Caco-2 (cell line): ENCODE measurements around the gene MUC15. TPM values are rescaled to one million over a fixed set of nuclear protein-coding genes. Genes with fewer than 3 reads are reported as not detected.
"Not testable (repeated sequence)": the region's sequence is repeated elsewhere in the genome, so short reads cannot be mapped to it uniquely, and the experiment has no call there.

Source experiments
- BruUV-seq: library from RNA; stranded (reverse); fragments of 400-500 nt; replicated peaks from 2 replicates; lab custom pipeline; 2021; lab: Mats Ljungman, UMichigan
- CTCF ChIA-PET: fragments of 300-600 bp; sonication (Branson Sonifier 250); formaldehyde crosslinking; loops from one replicate; lab custom pipeline; 2022; ENCODE audit warnings: antibody characterized with exemption; lab: Charles Lee
- POLR2A ChIA-PET: fragments of 300-600 bp; sonication (Branson Sonifier 250); formaldehyde crosslinking; loops from one replicate; lab custom pipeline; 2022; ENCODE audit warnings: antibody characterized with exemption; lab: Charles Lee
- DNase-seq, 2 experiments: peaks; one replicate each; pipeline versions ENCODE4 v3.0.0 to v3.0.0-alpha.2; 2020 to 2022
- H3K27me3 ChIP-seq: replicated peaks from 2 replicates; pipeline ENCODE4 v1.6.0; 2011; ENCODE audit warnings: low read length; ENCODE audit not compliant: control insufficient read depth, insufficient read depth
- H3K36me3 ChIP-seq: 2 replicates; pipeline ENCODE4 v1.5.1; 2011; ENCODE audit warnings: low read length; ENCODE audit not compliant: control insufficient read depth, insufficient read depth
- H3K4me1 ChIP-seq: fragments of 250-450 bp; sonication (Bioruptor Pico); 2 replicates; pipeline ENCODE4 v1.5.1; 2020; ENCODE audit warnings: mild to moderate bottlenecking
- H3K4me3 ChIP-seq: 2 replicates; pipeline ENCODE4 v1.5.1; 2011; ENCODE audit warnings: low read depth, mild to moderate bottlenecking, control low read depth, low read length
- H3K9me3 ChIP-seq: fragments of 250-450 bp; sonication (Bioruptor Pico); 2 replicates; pipeline ENCODE4 v1.5.1; 2020; ENCODE audit warnings: mild to moderate bottlenecking, moderate library complexity
- H3K27ac Mint-ChIP-seq: one replicate; pipeline ENCODE4 v1.8.0; 2022; ENCODE audit warnings: mixed read lengths; ENCODE audit not compliant: unreplicated experiment
- H3K27me3 Mint-ChIP-seq: one replicate; pipeline ENCODE4 v1.8.0; 2022; ENCODE audit warnings: mixed read lengths; ENCODE audit not compliant: insufficient read depth, unreplicated experiment
- H3K36me3 Mint-ChIP-seq: one replicate; pipeline ENCODE4 v1.8.0; 2022; ENCODE audit warnings: mild to moderate bottlenecking, mixed read lengths; ENCODE audit not compliant: insufficient read depth, unreplicated experiment
- H3K4me1 Mint-ChIP-seq: one replicate; pipeline ENCODE4 v1.8.0; 2022; ENCODE audit warnings: low read depth, mixed read lengths; ENCODE audit not compliant: unreplicated experiment
- H3K4me3 Mint-ChIP-seq: one replicate; pipeline ENCODE4 v1.8.0; 2022; ENCODE audit warnings: mild to moderate bottlenecking, moderate library complexity, mixed read lengths; ENCODE audit not compliant: unreplicated experiment
- H3K9me3 Mint-ChIP-seq: one replicate; pipeline ENCODE4 v1.8.0; 2022; ENCODE audit warnings: mixed read lengths; ENCODE audit not compliant: unreplicated experiment
- CTCF ChIP-seq, 2 experiments: fragments of 200-600 bp in 1 of 2; IDR thresholded peaks; 1 replicate in 1 of 2; 2 replicates in 1 of 2; pipeline versions ENCODE4 v1.5.1 to v1.8.0; 2011 to 2022; ENCODE audit warnings: antibody characterized with exemption in 1 of 2, control low read depth in 1 of 2, inconsistent platforms in 1 of 2, low read depth in 1 of 2, low read length in 1 of 2, mild to moderate bottlenecking in 1 of 2, moderate library complexity in 1 of 2; ENCODE audit not compliant: insufficient read depth in 1 of 2, severe bottlenecking in 1 of 2, unreplicated experiment in 1 of 2
- intact Hi-C: fragments of 100-400 bp; cut with micrococcal nuclease; formaldehyde crosslinking; loops from one replicate; pipeline ENCODE4 v1.10.0; 2022; ENCODE audit not compliant: unreplicated experiment
- total RNA-seq: library from RNA; stranded (reverse); gene quantifications from 2 replicates; pipeline ENCODE4 v1.2.3, GENCODE V29; 2022

The MUC15 gene
- total RNA-seq, 1 experiment from 2014 or later: 0.70 TPM

- no peaks in the 10 kb centered on the region for H3K36me3 Mint-ChIP-seq
- H3K27me3 Mint-ChIP-seq: peaks cover 9% of the 10 kb centered on the region
- no peak overlapping the region for H3K27ac Mint-ChIP-seq
- Histone ChIP-seq H3K4me1 (no peaks in the 10 kb centered on the region), H3K4me3 (no peak overlapping the region), H3K36me3 (no peaks in the 10 kb centered on the region), H3K27me3 (no peaks in the 10 kb centered on the region), H3K9me3 (0 out of 2 replicates have a peak, but pooled peaks cover 2% of the 10 kb centered on the region)
- no peak for DNase-seq
- no peaks in the 10 kb centered on the region for H3K4me1 Mint-ChIP-seq
- peaks cover 10% of the 10 kb centered on the region for H3K9me3 Mint-ChIP-seq
- TF ChIP-seq CTCF (IDR thresholded peaks at IDR 0.05; ENCODE audit: insufficient read depth in 1 of 2, low read depth in 1 of 2, low read length in 1 of 2, severe bottlenecking in 1 of 2, unreplicated experiment in 1 of 2): no peak
- POLR2A ChIA-PET: no interaction called here
- CTCF ChIA-PET: no interaction called here
- BruUV-seq: no TSS peak
- no peak overlapping the region for H3K4me3 Mint-ChIP-seq
- intact Hi-C loops: no loop called here
Measured at GRCh38 chr11:26597899-26598298, 25.8 kb upstream of the MUC15 start.

GRCh38 chr11:26597049-26597689, 25.1 kb upstream of the MUC15 start:
- intact Hi-C loops, H3K4me1 ChIP-seq, H3K27me3 Mint-ChIP-seq, H3K36me3 Mint-ChIP-seq, H3K4me1 Mint-ChIP-seq, H3K27me3 ChIP-seq, BruUV-seq, POLR2A ChIA-PET, CTCF ChIA-PET, H3K4me3 ChIP-seq, H3K9me3 ChIP-seq, H3K4me3 Mint-ChIP-seq, H3K27ac Mint-ChIP-seq, H3K36me3 ChIP-seq, DNase-seq: not testable (repeated sequence)
- H3K9me3 Mint-ChIP-seq: peaks cover 10% of the 10 kb centered on the region

- intact Hi-C loops, H3K4me3 ChIP-seq, H3K4me3 Mint-ChIP-seq, H3K36me3 ChIP-seq, H3K4me1 ChIP-seq, POLR2A ChIA-PET, BruUV-seq, H3K4me1 Mint-ChIP-seq, H3K27me3 Mint-ChIP-seq, H3K27me3 ChIP-seq, DNase-seq, H3K36me3 Mint-ChIP-seq, CTCF ChIA-PET, H3K27ac Mint-ChIP-seq, H3K9me3 ChIP-seq: not testable (repeated sequence)
- H3K9me3 Mint-ChIP-seq: peaks cover 20% of the 10 kb centered on the region
Measured at GRCh38 chr11:26595207-26595865, 23.3 kb upstream of the MUC15 start.

- Histone ChIP-seq H3K27me3 (no peaks in the 10 kb centered on the region), H3K36me3 (no peaks in the 10 kb centered on the region), H3K4me3 (no peak overlapping the region), H3K4me1 (no peaks in the 10 kb centered on the region), H3K9me3 (0 out of 2 replicates have a peak, but pooled peaks cover 2% of the 10 kb centered on the region)
- H3K4me3 Mint-ChIP-seq: no peak overlapping the region
- H3K4me1 Mint-ChIP-seq: no peaks in the 10 kb centered on the region
- intact Hi-C loops: no loop called here
- POLR2A ChIA-PET: no interaction called here
- H3K9me3 Mint-ChIP-seq: peaks cover 20% of the 10 kb centered on the region
- no peaks in the 10 kb centered on the region for H3K27me3 Mint-ChIP-seq
- no peaks in the 10 kb centered on the region for H3K36me3 Mint-ChIP-seq
- CTCF ChIA-PET: no interaction called here
- H3K27ac Mint-ChIP-seq: no peak overlapping the region
- DNase-seq: no peak
- TF ChIP-seq CTCF (IDR thresholded peaks at IDR 0.05; ENCODE audit: insufficient read depth in 1 of 2, low read depth in 1 of 2, low read length in 1 of 2, severe bottlenecking in 1 of 2, unreplicated experiment in 1 of 2): no peak
- no TSS peak for BruUV-seq
Measured at GRCh38 chr11:26593691-26594090, 21.6 kb upstream of the MUC15 start.
